Measurements from ENCODE around the gene FGF2. TPM values are rescaled to one million over a fixed set of nuclear protein-coding genes. Genes with fewer than 3 reads are reported as not detected.

The FGF2 gene
- total RNA-seq, 1 experiment from 2014 or later = 13.0 TPM

GRCh38 chr4:122797405-122798094, 29.1 kb upstream of the FGF2 start:
- Histone ChIP-seq H3K4me1 (ENCODE audit: insufficient read depth, low read length, poor library complexity, severe bottlenecking) (peaks cover 35% of the 10 kb centered on the region), H3K4me3 (ENCODE audit: low read depth, low read length, poor library complexity, severe bottlenecking) (peak overlapping the region; percentile 1), H3K9me3 (ENCODE audit: low read depth, low read length, poor library complexity, severe bottlenecking) (no peaks in the 10 kb centered on the region), H3K27ac (ENCODE audit: low read depth, low read length, poor library complexity, severe bottlenecking) (peak overlapping the region; percentile 78), H3K36me3 (ENCODE audit: insufficient read depth, low read length, poor library complexity, severe bottlenecking) (no peaks in the 10 kb centered on the region), H3K27me3 (replicated peaks; ENCODE audit: insufficient read depth, low read depth, low read length, poor library complexity) (no peaks in the 10 kb centered on the region)
- no TSS peak for BruUV-seq (replicated peaks)
- CTCF ChIA-PET = no interaction called here
- TF ChIP-seq EZH2 (IDR thresholded peaks at IDR 0.05; ENCODE audit: borderline replicate concordance, low read depth, low read length, poor library complexity, severe bottlenecking) (no peak), CTCF (conservative IDR thresholded peaks at IDR 0.05; ENCODE audit: low read depth, low read length) (no peak)
- intact Hi-C loops (cut with micrococcal nuclease; ENCODE audit: unreplicated experiment) = loop anchor here (1.0 kb wide), 1 partner anchor 30 kb away; no protein-coding TSS in a partner anchor
- POLR2A ChIA-PET (ENCODE audit: low non-redundant PET) = interaction anchor here (0.7 kb wide), 1 partner anchor 232 kb away, joined by 3 read pairs; no protein-coding TSS in a partner anchor
- no peak for DNase-seq (ENCODE audit: low spot score)

- ChIA-PET CTCF (no interaction called here), POLR2A (ENCODE audit: low non-redundant PET) (interaction anchor here (0.7 kb wide), 1 partner anchor 232 kb away, joined by 3 read pairs; no protein-coding TSS in a partner anchor)
- H3K27me3 ChIP-seq (replicated peaks; ENCODE audit: insufficient read depth, low read depth, low read length, poor library complexity) = no peaks in the 10 kb centered on the region
- TF ChIP-seq EZH2 (IDR thresholded peaks at IDR 0.05; ENCODE audit: borderline replicate concordance, low read depth, low read length, poor library complexity, severe bottlenecking) (no peak), CTCF (conservative IDR thresholded peaks at IDR 0.05; ENCODE audit: low read depth, low read length) (no peak)
- H3K4me1 ChIP-seq (ENCODE audit: insufficient read depth, low read length, poor library complexity, severe bottlenecking) = peaks cover 29% of the 10 kb centered on the region
- peak overlapping the region; percentile 78 for H3K27ac ChIP-seq (ENCODE audit: low read depth, low read length, poor library complexity, severe bottlenecking)
- no TSS peak for BruUV-seq (replicated peaks)
- H3K4me3 ChIP-seq (ENCODE audit: low read depth, low read length, poor library complexity, severe bottlenecking) = peak overlapping the region; percentile 1
- intact Hi-C loops (cut with micrococcal nuclease; ENCODE audit: unreplicated experiment) = loop anchor here (1.0 kb wide), 1 partner anchor 29 kb away; no protein-coding TSS in a partner anchor
- peak; percentile 92 for DNase-seq (ENCODE audit: low spot score)
- no peaks in the 10 kb centered on the region for H3K9me3 ChIP-seq (ENCODE audit: low read depth, low read length, poor library complexity, severe bottlenecking)
- no peaks in the 10 kb centered on the region for H3K36me3 ChIP-seq (ENCODE audit: insufficient read depth, low read length, poor library complexity, severe bottlenecking)
These were observed 28.5 kb upstream of the FGF2 start for GRCh38 chr4:122798101-122798500.

GRCh38 chr4:122798917-122799316, 27.7 kb upstream of the FGF2 start:
- POLR2A ChIA-PET (ENCODE audit: low non-redundant PET) = no interaction called here
- no peaks in the 10 kb centered on the region for H3K9me3 ChIP-seq (ENCODE audit: low read depth, low read length, poor library complexity, severe bottlenecking)
- no TSS peak for BruUV-seq (replicated peaks)
- peak overlapping the region; percentile 78 for H3K27ac ChIP-seq (ENCODE audit: low read depth, low read length, poor library complexity, severe bottlenecking)
- no peaks in the 10 kb centered on the region for H3K36me3 ChIP-seq (ENCODE audit: insufficient read depth, low read length, poor library complexity, severe bottlenecking)
- peaks cover 24% of the 10 kb centered on the region for H3K4me1 ChIP-seq (ENCODE audit: insufficient read depth, low read length, poor library complexity, severe bottlenecking)
- intact Hi-C loops (cut with micrococcal nuclease; ENCODE audit: unreplicated experiment) = loop anchor here (1.0 kb wide), 1 partner anchor 28 kb away; no protein-coding TSS in a partner anchor
- no peaks in the 10 kb centered on the region for H3K27me3 ChIP-seq (replicated peaks; ENCODE audit: insufficient read depth, low read depth, low read length, poor library complexity)
- CTCF ChIA-PET = no interaction called here
- DNase-seq (ENCODE audit: low spot score) = no peak
- TF ChIP-seq EZH2 (IDR thresholded peaks at IDR 0.05; ENCODE audit: borderline replicate concordance, low read depth, low read length, poor library complexity, severe bottlenecking) = no peak
- TF ChIP-seq CTCF (conservative IDR thresholded peaks at IDR 0.05; ENCODE audit: low read depth, low read length) = no peak
- no peak overlapping the region for H3K4me3 ChIP-seq (ENCODE audit: low read depth, low read length, poor library complexity, severe bottlenecking)
